DND-41 (cell line): Measurements from ENCODE around the gene CD177.
"Not testable (repeated sequence)": the region's sequence is repeated elsewhere in the genome, so short reads cannot be mapped to it uniquely, and the experiment has no call there.

Source experiments
- CTCF ChIP-seq: IDR thresholded peaks from 2 replicates; pipeline ENCODE4 v1.5.1; 2012; ENCODE audit warnings: borderline replicate concordance, low read length, moderate library complexity, mild to moderate bottlenecking; ENCODE audit not compliant: poor library complexity, severe bottlenecking; ENCODE audit errors: extremely low read depth
- EZH2 ChIP-seq: IDR thresholded peaks from 3 replicates; pipeline ENCODE4 v1.6.1; 2012; ENCODE audit warnings: borderline replicate concordance, low read depth, mild to moderate bottlenecking, moderate library complexity, low read length, inconsistent platforms; ENCODE audit not compliant: severe bottlenecking

- not testable (repeated sequence) for TF ChIP-seq CTCF, EZH2
These were observed 38.1 kb downstream of the CD177 start for GRCh38 chr19:43391552-43391935.
